ENCODE data around the gene NSUN2.

Gene NSUN2

GRCh38 chr5:6585939-6586646 lies 46.8 kb downstream of the NSUN2 start:
- Histone ChIP-seq H3K9me3 (ENCODE audit: control insufficient read depth, low read length) (no peaks in the 10 kb centered on the region), H2BK12ac (ENCODE audit: low read length in 2 of 2) (no peak overlapping the region), H3K18ac (ENCODE audit: low read depth in 1 of 2, low read length in 2 of 2) (no peak overlapping the region), H3K4me3 (ENCODE audit: insufficient read depth in 1 of 2, low read depth in 1 of 2, low read length in 2 of 2) (no peak overlapping the region), H4K8ac (ENCODE audit: low read length) (no peak overlapping the region), H3K79me1 (replicated peaks; ENCODE audit: low read length, poor library complexity, severe bottlenecking) (no peaks in the 10 kb centered on the region), H2BK15ac (ENCODE audit: low read depth, poor library complexity, severe bottlenecking) (no peak overlapping the region), H3K27me3 (ENCODE audit: control insufficient read depth in 1 of 2, insufficient read depth in 1 of 2, low read length in 2 of 2) (peaks cover 56 to 58% of the 10 kb centered on the region in 2 experiments), H2BK5ac (ENCODE audit: low read depth, low read length, poor library complexity, severe bottlenecking) (no peak overlapping the region), H2AK5ac (ENCODE audit: low read length, severe bottlenecking) (no peak overlapping the region), H3K4me2 (ENCODE audit: low read length, poor library complexity, severe bottlenecking) (no peak overlapping the region), H2BK120ac (ENCODE audit: low read depth, low read length) (no peak overlapping the region), H4K91ac (ENCODE audit: low read length) (no peak overlapping the region), H3K4ac (ENCODE audit: low read depth in 1 of 2, low read length in 2 of 2) (no peak overlapping the region), H2AFZ (ENCODE audit: low read depth, low read length) (no peak overlapping the region), H3K9ac (ENCODE audit: low read length) (no peak overlapping the region), H3K27ac (ENCODE audit: low read length, poor library complexity, severe bottlenecking) (no peak overlapping the region), H3K14ac (ENCODE audit: low read length in 2 of 2) (no peak overlapping the region), H3K4me1 (ENCODE audit: control insufficient read depth, insufficient read depth, low read depth, low read length) (peaks cover 8% of the 10 kb centered on the region), H3K36me3 (ENCODE audit: control insufficient read depth in 1 of 2, insufficient read depth in 2 of 2, low read depth in 1 of 2, low read length in 2 of 2) (no peaks in the 10 kb centered on the region), H3K23ac (ENCODE audit: low read length in 2 of 2) (no peak overlapping the region)
- DNase-seq: no peak
- WGBS: 83% methylated on average over 15 of the region's 15 CpGs

- Histone ChIP-seq H2BK5ac (ENCODE audit: low read depth, low read length, poor library complexity, severe bottlenecking) (no peak overlapping the region), H2AFZ (ENCODE audit: low read depth, low read length) (no peak overlapping the region), H3K9me3 (ENCODE audit: control insufficient read depth, low read length) (no peaks in the 10 kb centered on the region), H2AK5ac (ENCODE audit: low read length, severe bottlenecking) (no peak overlapping the region), H3K23ac (ENCODE audit: low read length in 2 of 2) (no peak overlapping the region), H3K27me3 (ENCODE audit: control insufficient read depth in 1 of 2, insufficient read depth in 1 of 2, low read length in 2 of 2) (peaks cover 59 to 64% of the 10 kb centered on the region in 2 experiments), H2BK12ac (ENCODE audit: low read length in 2 of 2) (no peak overlapping the region), H3K79me1 (replicated peaks; ENCODE audit: low read length, poor library complexity, severe bottlenecking) (no peaks in the 10 kb centered on the region), H3K18ac (ENCODE audit: low read depth in 1 of 2, low read length in 2 of 2) (no peak overlapping the region), H3K9ac (ENCODE audit: low read length) (no peak overlapping the region), H3K4ac (ENCODE audit: low read depth in 1 of 2, low read length in 2 of 2) (no peak overlapping the region), H2BK120ac (ENCODE audit: low read depth, low read length) (no peak overlapping the region), H3K14ac (ENCODE audit: low read length in 2 of 2) (no peak overlapping the region), H4K8ac (ENCODE audit: low read length) (no peak overlapping the region), H3K36me3 (ENCODE audit: control insufficient read depth in 1 of 2, insufficient read depth in 2 of 2, low read depth in 1 of 2, low read length in 2 of 2) (no peaks in the 10 kb centered on the region), H4K91ac (ENCODE audit: low read length) (no peak overlapping the region), H2BK15ac (ENCODE audit: low read depth, poor library complexity, severe bottlenecking) (no peak overlapping the region), H3K4me2 (ENCODE audit: low read length, poor library complexity, severe bottlenecking) (no peak overlapping the region), H3K4me1 (ENCODE audit: control insufficient read depth, insufficient read depth, low read depth, low read length) (peaks cover 8% of the 10 kb centered on the region), H3K4me3 (ENCODE audit: insufficient read depth in 1 of 2, low read depth in 1 of 2, low read length in 2 of 2) (no peak overlapping the region), H3K27ac (ENCODE audit: low read length, poor library complexity, severe bottlenecking) (no peak overlapping the region)
- 74% methylated on average over 6 of the region's 6 CpGs for WGBS
- no peak for DNase-seq
Measured at GRCh38 chr5:6585168-6585567, 47.7 kb downstream of the NSUN2 start.

GRCh38 chr5:6584727-6585126 lies 48.1 kb downstream of the NSUN2 start:
- H2BK120ac ChIP-seq (ENCODE audit: low read depth, low read length): no peak overlapping the region
- 86% methylated on average over 8 of the region's 8 CpGs for WGBS
- no peak overlapping the region for H4K8ac ChIP-seq (ENCODE audit: low read length)
- no peaks in the 10 kb centered on the region for H3K79me1 ChIP-seq (replicated peaks; ENCODE audit: low read length, poor library complexity, severe bottlenecking)
- H3K9ac ChIP-seq (ENCODE audit: low read length): no peak overlapping the region
- no peak overlapping the region for H2AFZ ChIP-seq (ENCODE audit: low read depth, low read length)
- H3K4ac ChIP-seq (ENCODE audit: low read depth in 1 of 2, low read length in 2 of 2): no peak overlapping the region
- no peak for DNase-seq
- no peak overlapping the region for H2BK5ac ChIP-seq (ENCODE audit: low read depth, low read length, poor library complexity, severe bottlenecking)
- H2BK12ac ChIP-seq (ENCODE audit: low read length in 2 of 2): no peak overlapping the region
- H3K4me3 ChIP-seq (ENCODE audit: insufficient read depth in 1 of 2, low read depth in 1 of 2, low read length in 2 of 2): no peak overlapping the region
- no peak overlapping the region for H3K14ac ChIP-seq (ENCODE audit: low read length in 2 of 2)
- H3K18ac ChIP-seq (ENCODE audit: low read depth in 1 of 2, low read length in 2 of 2): no peak overlapping the region
- H2BK15ac ChIP-seq (ENCODE audit: low read depth, poor library complexity, severe bottlenecking): no peak overlapping the region
- H3K9me3 ChIP-seq (ENCODE audit: control insufficient read depth, low read length): no peaks in the 10 kb centered on the region
- peaks cover 64 to 68% of the 10 kb centered on the region in 2 experiments for H3K27me3 ChIP-seq (ENCODE audit: control insufficient read depth in 1 of 2, insufficient read depth in 1 of 2, low read length in 2 of 2)
- H3K36me3 ChIP-seq (ENCODE audit: control insufficient read depth in 1 of 2, insufficient read depth in 2 of 2, low read depth in 1 of 2, low read length in 2 of 2): no peaks in the 10 kb centered on the region
- no peak overlapping the region for H3K23ac ChIP-seq (ENCODE audit: low read length in 2 of 2)
- no peak overlapping the region for H4K91ac ChIP-seq (ENCODE audit: low read length)
- no peak overlapping the region for H3K27ac ChIP-seq (ENCODE audit: low read length, poor library complexity, severe bottlenecking)
- H3K4me2 ChIP-seq (ENCODE audit: low read length, poor library complexity, severe bottlenecking): no peak overlapping the region
- peaks cover 8% of the 10 kb centered on the region for H3K4me1 ChIP-seq (ENCODE audit: control insufficient read depth, insufficient read depth, low read depth, low read length)
- no peak overlapping the region for H2AK5ac ChIP-seq (ENCODE audit: low read length, severe bottlenecking)

- Histone ChIP-seq H2AFZ (ENCODE audit: low read depth, low read length) (no peak overlapping the region), H3K27me3 (ENCODE audit: control insufficient read depth in 1 of 2, insufficient read depth in 1 of 2, low read length in 2 of 2) (peaks cover 68 to 74% of the 10 kb centered on the region in 2 experiments), H3K27ac (ENCODE audit: low read length, poor library complexity, severe bottlenecking) (no peak overlapping the region), H2AK5ac (ENCODE audit: low read length, severe bottlenecking) (no peak overlapping the region), H3K23ac (ENCODE audit: low read length in 2 of 2) (no peak overlapping the region), H3K14ac (ENCODE audit: low read length in 2 of 2) (no peak overlapping the region), H3K4me2 (ENCODE audit: low read length, poor library complexity, severe bottlenecking) (no peak overlapping the region), H3K9ac (ENCODE audit: low read length) (no peak overlapping the region), H3K4me3 (ENCODE audit: insufficient read depth in 1 of 2, low read depth in 1 of 2, low read length in 2 of 2) (no peak overlapping the region), H4K91ac (ENCODE audit: low read length) (no peak overlapping the region), H3K9me3 (ENCODE audit: control insufficient read depth, low read length) (no peaks in the 10 kb centered on the region), H3K18ac (ENCODE audit: low read depth in 1 of 2, low read length in 2 of 2) (no peak overlapping the region), H2BK15ac (ENCODE audit: low read depth, poor library complexity, severe bottlenecking) (no peak overlapping the region), H3K4ac (ENCODE audit: low read depth in 1 of 2, low read length in 2 of 2) (no peak overlapping the region), H3K79me1 (replicated peaks; ENCODE audit: low read length, poor library complexity, severe bottlenecking) (no peaks in the 10 kb centered on the region), H2BK5ac (ENCODE audit: low read depth, low read length, poor library complexity, severe bottlenecking) (no peak overlapping the region), H3K4me1 (ENCODE audit: control insufficient read depth, insufficient read depth, low read depth, low read length) (peaks cover 8% of the 10 kb centered on the region), H4K8ac (ENCODE audit: low read length) (no peak overlapping the region), H2BK120ac (ENCODE audit: low read depth, low read length) (no peak overlapping the region), H2BK12ac (ENCODE audit: low read length in 2 of 2) (no peak overlapping the region), H3K36me3 (ENCODE audit: control insufficient read depth in 1 of 2, insufficient read depth in 2 of 2, low read depth in 1 of 2, low read length in 2 of 2) (no peaks in the 10 kb centered on the region)
- 45% methylated on average over 1 of the region's 6 CpGs for WGBS
- DNase-seq: no peak
Measured at GRCh38 chr5:6584101-6584645, 48.7 kb downstream of the NSUN2 start.

Measured in mesenchymal stem cell (in vitro differentiated cells and primary cell).